ENCODE data around the gene PGM1.
A peak's percentile ranks its signal among the peaks of the same experiment; 100 is the strongest.

The PGM1 gene

GRCh38 chr1:63601463-63601862 is 8.3 kb downstream of the PGM1 start:
- DNase-seq, result no peak

- no peak for DNase-seq
Measured at GRCh38 chr1:63601912-63602311, 8.7 kb downstream of the PGM1 start.

GRCh38 chr1:63602629-63603028 is 9.4 kb downstream of the PGM1 start:
- DNase-seq, result no peak

- DNase-seq, result no peak
Measured at GRCh38 chr1:63603810-63604209, 10.6 kb downstream of the PGM1 start.

- no peak for DNase-seq
Measured at GRCh38 chr1:63607322-63607721, 14.1 kb downstream of the PGM1 start.

GRCh38 chr1:63611231-63611630 is 18.0 kb downstream of the PGM1 start:
- no peak for DNase-seq

- DNase-seq, result no peak
Measured at GRCh38 chr1:63612564-63612963, 19.4 kb downstream of the PGM1 start.

- DNase-seq, result no peak
Measured at GRCh38 chr1:63612971-63613370, 19.8 kb downstream of the PGM1 start.

GRCh38 chr1:63615768-63616420 is 22.7 kb downstream of the PGM1 start:
- DNase-seq, result peak; percentile 49

- no peak for DNase-seq
Measured at GRCh38 chr1:63617450-63617849, 24.2 kb downstream of the PGM1 start.

- DNase-seq, result no peak
Measured at GRCh38 chr1:63618011-63618410, 24.8 kb downstream of the PGM1 start.

GRCh38 chr1:63619558-63619957 is 26.3 kb downstream of the PGM1 start:
- DNase-seq, result no peak

- DNase-seq, result no peak
Measured at GRCh38 chr1:63620671-63621070, 27.5 kb downstream of the PGM1 start.

- no peak for DNase-seq
Measured at GRCh38 chr1:63621075-63621474, 27.9 kb downstream of the PGM1 start.

GRCh38 chr1:63621698-63622097 is 28.5 kb downstream of the PGM1 start:
- no peak for DNase-seq

GRCh38 chr1:63622849-63623566 is 29.8 kb downstream of the PGM1 start:
- no peak for DNase-seq

- DNase-seq, result no peak
Measured at GRCh38 chr1:63623952-63624351, 30.7 kb downstream of the PGM1 start.

GRCh38 chr1:63624911-63625310 is 31.7 kb downstream of the PGM1 start:
- DNase-seq, result no peak

GRCh38 chr1:63626222-63626621 is 33.0 kb downstream of the PGM1 start:
- no peak for DNase-seq

- DNase-seq, result no peak
Measured at GRCh38 chr1:63628607-63629006, 35.4 kb downstream of the PGM1 start.

GRCh38 chr1:63630238-63630637 is 37.0 kb downstream of the PGM1 start:
- DNase-seq, result no peak

GRCh38 chr1:63630666-63631065 is 37.5 kb downstream of the PGM1 start:
- DNase-seq, result no peak

GRCh38 chr1:63632110-63632509 is 38.9 kb downstream of the PGM1 start:
- no peak for DNase-seq

GRCh38 chr1:63633281-63633680 is 40.1 kb downstream of the PGM1 start:
- no peak for DNase-seq

- no peak for DNase-seq
Measured at GRCh38 chr1:63634471-63634870, 41.3 kb downstream of the PGM1 start.
